Measurements from ENCODE around the gene CDH24.

Gene CDH24

DNA sequence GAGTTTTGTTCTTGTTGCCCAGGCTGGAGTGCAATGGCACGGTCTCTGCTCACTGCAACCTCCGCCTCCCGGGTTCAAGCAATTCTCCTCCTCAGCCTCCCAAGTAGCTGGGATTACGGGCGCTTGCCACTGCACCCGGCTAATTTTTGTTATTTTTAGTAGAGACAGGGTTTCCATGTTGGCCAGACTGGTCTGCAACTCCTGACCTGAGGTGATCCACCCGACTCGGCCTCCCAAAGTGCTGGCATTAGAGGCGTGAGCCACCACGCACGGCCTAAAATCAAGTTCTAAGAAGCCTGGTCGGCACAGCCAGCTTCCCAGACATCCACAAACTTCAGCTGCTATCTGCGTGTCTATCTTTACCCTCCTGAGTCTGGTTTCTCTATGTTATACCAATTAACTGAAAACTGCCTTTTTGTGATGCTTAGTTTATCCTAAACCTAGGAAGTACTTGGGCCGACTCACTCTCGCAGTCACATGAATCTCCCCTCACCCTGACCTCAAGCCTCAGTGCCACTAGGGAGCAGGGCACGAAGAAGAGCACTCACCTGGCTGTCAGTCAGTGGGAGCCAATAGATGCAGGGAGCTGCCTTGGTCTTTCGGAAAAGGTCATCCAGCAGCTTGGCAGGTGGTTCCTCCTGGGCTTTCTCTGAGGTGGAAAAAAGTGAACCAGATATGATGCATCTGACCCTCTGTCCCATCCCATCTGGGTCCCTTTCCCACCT lies 3.4 kb upstream of the CDH24 start:
- DNase-seq: no peak

DNA sequence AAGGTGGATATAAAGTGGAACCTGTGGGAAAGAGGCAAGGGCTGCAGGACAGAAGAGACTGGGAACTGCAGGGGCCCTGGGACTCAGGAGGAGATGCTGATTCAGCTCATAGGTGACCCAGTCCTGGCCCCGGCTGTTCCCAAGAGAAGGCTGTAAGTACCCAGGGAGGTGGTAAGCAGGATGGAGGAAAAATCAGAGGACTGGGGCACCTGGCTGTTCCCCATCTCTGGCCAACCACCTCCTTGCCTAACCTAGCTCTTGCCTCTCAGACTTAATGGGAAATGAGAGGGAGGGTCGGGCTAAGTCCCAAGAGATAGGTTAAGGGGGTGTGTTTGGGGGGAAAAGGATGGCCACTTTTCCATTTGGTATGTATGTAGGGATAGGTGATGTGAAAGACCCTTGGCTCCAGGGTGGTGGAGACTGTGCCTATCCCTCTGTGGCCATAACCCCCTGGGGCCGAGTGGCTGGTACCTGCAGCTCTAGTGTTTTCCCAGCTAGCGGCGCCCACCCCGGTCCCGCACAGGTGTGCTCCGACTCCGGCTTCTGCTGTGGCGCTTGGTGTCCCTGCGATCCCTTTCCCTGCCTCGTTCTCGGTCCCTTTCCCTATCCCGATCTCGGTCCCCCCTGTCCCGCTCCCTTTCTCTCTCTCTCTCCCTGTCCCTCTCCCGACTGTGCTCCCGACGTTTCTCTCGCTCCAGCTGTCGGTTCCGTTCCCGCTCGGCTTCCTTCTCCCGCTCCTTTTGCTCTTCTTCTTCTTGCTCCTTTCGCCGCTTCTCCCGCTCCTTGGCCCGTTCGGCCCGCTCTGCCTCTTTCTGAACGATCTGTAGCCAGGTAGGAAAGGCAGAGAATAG lies 1.6 kb upstream of the CDH24 start:
- DNase-seq: no peak

DNA sequence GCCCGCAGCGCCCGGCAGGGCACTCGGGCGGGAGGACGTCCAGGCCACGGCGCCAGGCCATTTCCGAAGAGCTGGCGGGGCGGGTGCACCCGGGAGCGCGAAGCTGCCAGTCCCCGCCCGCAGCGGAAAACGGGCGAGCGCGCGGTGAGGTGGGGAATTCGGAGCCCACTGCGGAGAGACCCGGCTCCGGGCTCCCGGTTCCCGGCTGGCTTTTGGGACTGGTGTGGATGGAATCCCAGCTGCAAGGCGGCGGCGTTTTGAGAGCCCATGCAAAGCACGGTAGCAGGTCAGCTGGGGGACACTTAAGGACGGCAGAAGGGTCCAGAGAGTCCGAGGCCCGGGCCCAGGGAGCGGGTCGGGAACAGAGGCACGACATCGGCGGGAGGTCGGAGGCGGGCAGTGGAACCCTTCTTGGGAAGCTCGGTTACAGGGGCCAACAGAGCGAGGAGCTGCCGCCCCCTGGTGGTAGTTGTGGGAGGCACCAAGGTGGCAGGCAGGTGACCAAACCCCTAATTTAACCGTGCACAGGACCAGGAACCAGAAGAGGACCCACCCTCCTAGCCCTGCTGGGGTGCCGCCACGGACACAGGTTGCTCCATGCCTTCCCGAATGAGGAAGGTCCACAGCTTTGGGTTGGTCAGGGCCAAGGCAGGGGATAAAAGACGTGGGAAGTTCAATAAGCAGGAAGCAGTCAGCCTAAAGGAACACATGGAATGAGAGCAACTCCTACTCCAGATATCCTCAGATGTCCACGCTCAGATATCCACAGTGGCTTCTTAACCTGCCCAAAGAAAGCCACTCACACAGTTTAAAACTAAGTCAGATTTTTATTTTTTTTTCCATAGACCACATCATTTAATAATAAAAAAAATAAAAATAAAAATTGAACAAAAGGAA lies 685 bp upstream of the CDH24 start:
- peak; percentile 87 for DNase-seq

DNA sequence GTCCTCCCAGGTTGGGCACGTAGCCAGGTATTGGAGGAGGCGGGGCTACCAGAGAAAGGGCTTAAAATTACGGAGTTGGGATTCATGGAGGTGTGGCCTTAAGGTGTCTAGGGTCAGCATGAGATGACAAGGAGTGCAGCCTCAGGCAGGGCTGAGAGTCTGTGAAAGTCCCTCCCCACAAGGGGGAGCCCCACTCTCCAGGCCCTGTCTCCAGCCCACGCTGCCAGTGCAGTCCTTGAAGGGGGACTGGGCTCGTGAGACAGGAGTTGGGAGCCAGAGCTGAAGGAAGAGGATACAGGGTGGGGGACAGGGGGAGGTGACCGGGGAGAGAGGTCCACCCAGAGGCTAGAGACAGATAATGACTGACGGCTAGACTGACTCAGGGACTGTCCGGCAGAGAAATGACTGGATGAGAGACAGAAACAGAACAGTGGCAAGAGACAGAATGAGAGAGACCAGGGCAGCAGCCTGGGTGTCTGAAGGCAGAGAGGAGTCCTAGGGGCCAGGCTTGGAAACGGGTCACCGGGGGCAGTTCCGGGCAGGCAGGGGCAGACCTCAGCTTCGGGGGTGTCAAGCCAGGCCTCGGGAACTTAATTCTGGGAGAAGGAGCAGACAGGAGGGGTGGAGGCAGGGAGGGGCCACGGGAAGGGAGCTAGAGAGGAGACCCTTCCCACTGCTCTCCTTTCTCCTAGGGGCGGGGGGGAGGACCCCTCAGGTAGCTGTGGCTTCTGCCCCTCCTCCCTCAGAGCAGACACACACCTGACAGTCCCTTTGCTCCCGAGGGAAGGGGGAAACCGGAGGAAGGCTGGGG lies 970 bp downstream of the CDH24 start:
- DNase-seq: peak; percentile 75

DNA sequence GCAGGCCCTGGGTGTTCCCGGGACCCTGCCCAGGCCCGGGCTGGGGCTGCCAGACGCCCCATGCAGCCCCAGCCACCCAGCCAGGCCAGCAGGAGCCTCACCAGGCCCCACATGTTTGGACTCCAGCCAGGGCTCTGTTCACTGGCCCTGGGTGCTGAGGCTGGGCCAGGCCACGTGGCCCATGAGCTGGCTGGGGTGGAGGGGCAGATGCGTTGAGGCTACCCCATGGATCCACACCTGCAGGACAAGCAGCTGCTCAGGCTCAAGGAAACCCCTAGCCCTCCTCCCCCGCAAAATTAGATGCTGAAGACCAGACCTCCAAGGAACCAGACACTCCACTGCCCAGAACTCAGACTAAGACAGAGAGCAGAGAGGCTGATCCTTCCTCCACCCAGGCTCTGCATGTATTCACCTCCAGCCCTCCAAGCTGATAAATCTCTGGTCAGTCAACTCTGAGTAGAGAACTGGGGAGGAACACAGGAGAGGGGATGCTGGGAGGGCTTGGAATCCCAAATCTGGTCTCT lies 1.6 kb downstream of the CDH24 start:
- no peak for DNase-seq

DNA sequence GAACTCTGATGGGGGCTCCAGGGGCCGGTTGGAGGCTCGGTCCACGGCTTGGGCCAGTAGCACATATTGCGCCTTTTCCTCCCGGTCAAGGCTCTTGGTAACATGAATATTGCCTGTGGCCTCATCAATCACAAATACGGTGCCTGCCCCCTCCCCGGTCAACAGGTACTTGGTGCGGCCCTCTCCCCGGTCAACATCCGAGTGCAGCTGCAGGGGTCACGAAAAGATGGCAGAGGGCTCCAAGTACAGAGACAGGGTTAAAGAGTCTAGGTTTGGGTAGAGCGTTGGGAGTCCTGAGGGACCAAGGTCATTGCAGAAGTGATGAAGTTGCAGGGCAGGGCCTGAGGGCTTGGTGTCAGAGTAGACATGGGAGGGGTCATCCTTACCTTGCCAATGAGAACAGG lies 2.2 kb downstream of the CDH24 start:
- DNase-seq: no peak

DNA sequence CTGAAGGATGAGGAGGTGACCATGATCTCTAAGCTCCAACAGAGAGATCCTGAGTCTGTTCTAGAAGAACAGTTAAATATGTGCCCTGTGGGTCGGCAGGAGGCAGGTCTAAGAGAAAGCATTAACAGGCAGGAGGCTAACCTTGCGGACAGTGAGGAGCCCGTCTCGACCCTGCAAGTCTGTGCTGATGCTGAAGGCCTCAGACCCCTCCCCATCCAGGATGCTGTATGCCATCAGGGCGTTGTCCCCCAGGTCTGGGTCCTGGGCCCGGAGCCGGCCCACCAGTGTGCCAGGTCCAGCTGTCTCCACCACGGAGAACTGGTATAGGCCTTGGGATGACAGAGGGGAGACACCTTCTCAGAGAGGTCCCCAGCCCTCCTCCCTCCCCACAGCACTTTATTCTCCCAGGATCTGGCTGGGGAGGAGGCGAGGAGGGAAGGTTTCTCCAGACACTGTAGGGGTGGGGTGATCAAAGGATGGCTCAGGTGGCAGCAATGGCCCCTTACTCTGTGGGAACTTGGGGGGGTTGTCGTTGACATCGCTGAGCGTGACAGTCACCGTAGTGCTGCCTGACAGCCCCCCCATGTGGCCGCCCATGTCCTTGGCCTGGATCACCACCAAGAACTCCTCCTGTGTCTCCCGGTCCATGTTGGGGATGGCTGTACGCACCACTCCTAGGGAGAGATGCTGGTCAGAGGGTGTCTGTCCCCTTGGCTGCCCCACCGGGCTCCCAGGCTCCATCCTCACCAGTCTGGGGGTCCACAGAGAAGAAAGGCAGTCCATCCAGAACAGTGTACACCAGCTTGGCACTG lies 3.1 kb downstream of the CDH24 start:
- DNase-seq: peak; percentile 26

DNA sequence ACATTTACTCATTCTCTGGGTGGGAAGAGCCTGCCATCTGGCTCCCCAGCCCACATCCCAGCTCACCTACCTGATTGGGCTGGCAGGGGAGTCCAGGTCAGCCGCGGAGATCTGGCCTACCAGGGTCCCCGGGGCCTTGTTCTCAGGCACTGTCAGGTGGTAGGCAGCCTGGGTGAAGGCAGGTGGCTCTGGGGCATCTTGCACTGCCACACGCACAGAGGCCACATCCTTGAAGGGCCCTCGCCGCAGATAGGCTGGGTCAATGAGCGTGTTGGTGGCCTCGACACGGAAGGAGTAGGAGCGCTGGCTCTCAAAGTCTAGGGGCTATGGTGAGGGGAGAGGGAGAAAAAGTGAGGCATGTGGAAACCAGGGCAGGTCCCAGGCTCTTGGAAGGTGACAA lies 3.9 kb downstream of the CDH24 start:
- no peak for DNase-seq

DNA sequence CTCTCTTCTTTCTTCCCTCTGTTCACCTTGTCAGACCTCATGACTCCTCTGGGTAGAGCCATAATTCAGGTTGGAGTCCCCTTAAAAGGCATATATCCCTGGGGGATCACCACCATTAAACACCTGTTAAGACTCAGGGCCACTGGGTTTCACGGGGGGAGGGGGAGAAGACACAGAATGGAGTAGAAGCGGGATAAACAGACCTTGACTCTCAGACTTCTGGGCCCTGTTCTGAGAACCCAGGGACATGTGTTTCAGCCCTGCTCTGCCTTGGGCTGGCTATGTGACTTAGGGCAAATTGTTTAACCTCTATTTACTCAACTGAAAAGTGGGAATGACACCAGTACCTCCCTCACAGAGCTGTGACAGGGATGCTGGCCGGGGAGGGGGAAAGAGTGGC lies 4.6 kb downstream of the CDH24 start:
- DNase-seq: no peak

DNA sequence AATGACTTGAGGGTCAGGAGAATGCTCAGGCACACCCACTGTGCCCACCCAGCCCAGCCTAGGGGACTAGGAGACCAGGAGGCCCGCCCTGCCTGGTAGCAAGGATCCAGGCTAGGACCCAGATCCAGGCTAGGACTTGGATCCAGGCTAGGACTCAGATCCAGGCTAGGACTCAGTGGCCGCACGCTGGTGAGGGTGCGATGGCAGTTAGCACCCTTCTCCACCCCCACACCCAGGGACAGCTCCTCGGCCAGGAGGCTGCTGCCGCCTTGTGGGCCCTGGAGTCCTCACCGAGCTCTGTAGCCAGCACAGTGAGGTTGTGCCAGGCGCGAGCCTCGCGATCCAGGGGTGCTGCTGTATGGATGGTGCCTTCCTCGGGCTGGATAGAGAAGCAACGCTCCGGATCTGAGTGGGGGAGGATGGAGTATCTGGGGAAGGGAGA lies 5.1 kb downstream of the CDH24 start:
- no peak for DNase-seq

DNA sequence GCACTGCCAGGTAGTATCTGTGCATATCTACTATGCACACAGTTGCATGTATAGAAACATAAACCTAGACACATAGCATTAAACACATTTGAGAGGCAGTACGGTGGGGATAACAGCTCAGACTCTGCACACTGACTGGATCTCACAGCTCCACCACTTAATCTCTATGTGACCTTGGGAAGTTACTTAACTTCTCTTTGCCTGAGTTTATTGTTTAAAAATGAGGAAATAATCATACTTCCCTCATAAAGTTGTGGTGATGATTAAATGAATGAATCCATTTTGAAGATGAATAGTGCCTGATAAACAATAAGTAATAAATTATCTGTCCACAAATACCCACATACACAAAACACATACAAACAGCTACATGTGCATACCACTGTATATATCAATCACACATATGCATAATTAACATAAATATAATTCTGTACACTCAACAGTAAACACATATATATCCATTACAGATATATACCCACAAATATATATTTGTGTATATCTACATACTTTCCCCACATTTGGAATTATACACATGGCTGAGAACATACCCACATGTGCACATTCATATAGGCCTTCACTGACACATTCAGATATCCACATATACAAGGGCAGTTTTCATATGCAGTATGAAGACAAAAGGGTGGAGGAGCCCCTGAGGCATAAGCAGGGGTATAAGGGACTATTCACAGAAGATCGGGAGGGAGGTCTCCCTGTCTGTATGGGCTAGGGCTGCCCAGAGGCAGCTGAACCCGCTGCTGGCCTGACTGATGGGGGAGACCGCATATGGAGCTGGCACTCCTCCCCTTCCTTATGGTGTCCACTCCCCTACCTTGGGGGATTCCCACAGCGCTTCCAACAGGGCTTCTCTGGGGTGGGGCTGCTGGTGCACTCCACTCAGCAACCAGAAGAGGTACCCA lies 5.9 kb downstream of the CDH24 start:
- no peak for DNase-seq

DNA sequence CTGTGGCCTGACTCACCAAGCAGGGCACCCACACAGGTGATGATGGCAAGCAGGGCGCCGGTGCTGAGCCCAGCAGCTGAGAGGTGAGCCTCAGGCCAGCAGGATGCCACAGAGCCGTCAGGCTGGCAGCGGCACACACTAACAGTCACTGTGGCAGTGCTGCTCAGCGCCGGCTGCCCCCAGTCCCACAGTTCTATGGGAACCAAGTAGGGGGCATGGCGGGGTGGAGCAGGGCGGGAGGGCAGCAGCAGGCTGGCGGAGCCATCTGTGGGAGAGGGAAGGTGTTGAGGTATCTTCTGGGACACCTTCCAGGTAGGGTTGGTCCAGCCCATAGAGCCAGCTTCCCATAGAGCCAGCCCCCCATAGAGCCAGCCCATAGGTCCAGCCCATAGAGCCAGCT lies 8.3 kb downstream of the CDH24 start:
- DNase-seq: no peak

DNA sequence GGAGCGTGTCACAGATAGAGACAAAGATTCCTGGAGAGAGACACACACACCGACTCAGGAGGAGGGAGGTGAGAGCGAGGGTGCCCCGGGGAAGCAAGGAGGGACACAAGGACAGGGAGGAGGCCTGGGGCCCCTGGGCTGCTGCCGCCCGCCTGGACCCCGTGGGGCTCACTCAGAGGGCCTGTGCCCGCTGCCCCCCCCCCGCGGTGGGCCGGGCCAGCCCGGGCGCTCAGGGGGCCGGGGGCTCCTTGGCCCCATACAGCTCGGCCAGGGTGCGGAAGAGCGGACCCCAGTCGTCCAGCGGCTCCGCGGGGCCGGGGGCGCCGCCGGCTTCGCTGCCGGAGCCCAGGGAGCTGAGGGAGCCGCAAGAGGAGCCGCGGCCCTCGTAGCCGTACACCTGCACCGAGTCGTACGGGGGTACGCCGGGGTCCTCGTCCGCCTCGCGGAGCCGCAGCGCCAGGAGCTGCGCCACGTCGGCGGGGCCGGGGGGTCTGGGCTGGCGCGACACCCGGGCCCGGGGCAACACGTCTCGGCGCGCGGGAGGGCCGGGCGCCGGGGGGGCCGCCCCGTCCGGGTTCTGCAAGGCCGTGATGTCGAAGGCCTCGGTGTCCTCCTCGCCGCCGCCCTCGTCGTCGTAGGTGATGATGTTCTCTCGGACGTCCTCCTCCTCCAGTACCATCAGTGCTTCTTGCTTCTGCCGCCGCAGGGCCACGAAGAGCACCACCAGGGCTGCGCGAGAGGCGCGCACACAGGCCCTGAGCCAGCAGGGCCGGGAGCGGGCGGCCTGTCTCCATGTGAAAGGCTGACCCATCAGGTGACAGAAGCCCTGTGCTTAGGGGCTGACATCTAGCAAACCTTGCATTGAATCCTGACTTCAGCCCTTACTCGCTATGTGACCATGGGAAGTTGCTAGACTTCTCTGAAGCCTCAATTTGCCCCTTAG lies 9.3 kb downstream of the CDH24 start:
- no peak for DNase-seq

DNA sequence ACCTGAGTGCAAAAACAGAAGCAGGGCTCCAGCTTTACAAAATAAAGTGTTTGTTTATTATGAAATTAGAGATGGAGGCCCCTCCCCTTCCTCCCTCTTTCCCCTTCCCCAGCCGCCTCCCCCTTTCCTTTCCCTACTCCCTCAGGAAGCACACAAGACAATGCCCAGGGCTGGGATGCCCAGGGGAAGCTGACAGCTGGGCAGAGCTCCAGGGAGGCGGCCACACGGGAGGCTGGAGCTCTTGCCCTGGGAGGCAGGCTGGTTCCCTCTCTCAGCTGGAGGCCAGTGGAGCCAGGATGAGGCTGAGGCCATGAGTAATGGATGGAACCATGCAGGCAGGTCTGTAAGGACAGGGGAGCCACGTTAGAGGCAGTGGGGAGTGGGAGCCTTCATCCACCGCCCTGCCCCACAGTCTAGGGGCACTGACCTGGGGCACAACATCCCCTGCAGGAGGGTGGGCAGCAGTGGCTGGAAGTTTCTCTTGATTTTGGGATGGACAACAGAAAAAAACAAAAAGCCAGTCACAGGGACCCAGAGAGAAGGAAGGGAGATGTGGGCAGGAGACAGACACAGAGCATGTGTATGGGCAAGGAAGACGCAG lies 10.2 kb downstream of the CDH24 start:
- DNase-seq: no peak

DNA sequence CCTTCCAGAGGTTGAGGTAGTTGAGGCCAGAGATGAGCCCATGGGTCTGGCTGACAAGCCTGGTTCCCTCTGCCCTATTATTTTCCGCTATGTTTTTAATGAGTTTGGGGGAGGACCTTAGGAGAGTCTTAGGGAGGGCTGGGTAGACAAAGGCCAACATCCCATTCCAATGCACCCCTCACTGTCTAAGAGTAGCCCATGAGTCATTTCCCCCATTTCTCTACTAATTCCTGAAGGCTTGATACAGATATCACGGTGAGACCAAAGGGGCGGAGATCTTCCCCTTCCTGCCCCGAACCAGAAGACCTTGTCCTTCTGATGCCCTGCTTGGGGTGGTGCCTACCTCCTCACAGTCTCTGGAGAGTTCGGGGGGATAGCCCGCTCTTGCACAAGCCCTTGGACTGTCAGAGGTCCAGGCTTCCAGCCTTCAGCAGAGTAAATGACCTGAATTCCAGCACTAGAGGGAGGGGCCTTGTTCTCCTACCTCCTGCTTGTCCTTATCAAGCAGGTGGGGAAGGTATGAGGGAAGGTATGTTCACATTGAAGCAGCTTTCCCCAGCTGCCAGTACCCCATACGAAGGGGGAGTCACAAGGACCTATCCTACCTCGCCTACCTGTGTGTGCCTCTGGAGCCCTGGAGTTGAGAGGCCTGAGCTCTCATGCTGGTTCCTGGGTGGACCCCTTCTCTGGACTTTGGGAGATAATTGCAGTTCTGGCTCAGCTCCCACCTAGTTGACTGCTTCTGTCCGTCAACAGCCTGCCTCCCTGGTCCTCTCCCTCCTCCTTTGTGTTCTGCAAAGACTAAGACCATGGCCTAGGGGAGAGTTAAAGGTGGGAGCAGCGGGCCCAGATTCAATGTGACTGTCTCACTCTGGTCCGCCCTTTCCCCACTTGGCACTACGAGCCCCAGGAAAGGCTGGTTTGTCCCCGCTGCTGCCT lies 11.6 kb downstream of the CDH24 start:
- DNase-seq: no peak

DNA sequence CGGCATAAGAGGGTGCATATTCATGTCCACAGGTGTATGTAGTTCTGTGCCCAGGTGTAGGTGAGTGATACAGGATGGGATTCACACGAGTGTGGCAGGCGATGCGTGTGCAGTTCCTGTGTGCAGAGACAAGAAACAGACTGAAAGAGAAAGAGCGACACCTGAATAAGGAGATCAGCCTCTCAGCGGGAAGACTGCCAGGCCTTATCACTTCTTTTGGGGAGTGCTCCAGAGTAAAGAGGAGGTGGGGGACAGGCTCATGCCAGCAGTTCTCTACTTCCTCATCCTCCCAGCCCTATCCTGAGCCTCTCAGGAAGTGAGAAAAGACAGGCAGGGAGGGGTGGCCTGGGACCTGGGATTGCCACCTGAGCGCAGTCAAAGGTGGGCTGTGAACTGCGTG lies 12.5 kb downstream of the CDH24 start:
- DNase-seq: no peak

DNA sequence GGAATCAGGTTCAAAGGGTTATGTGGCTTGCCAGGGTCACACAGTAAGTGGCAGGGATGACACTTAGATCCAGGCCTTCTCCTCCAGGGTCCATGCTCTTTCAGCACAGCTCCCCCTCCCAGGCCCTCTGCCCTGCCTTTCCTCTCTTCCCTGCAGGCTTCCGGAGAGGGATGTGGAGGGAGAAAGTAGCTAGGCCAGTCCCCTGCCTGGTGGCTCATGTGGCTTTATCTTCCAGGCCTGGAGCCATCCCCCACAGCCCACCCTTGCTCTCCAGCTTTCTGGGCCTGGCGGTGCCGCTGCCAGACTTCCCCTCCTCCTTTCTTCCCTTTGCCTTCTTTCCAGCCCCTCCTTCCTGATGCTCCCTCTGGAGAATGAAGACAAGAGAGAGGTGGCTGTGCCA lies 13.6 kb downstream of the CDH24 start:
- no peak for DNase-seq
